IMR-90 (cell line): ENCODE measurements around the gene WNT7A. TPM values are rescaled to one million over a fixed set of nuclear protein-coding genes. Genes with fewer than 3 reads are reported as not detected.

ENCODE experiments used
- ATAC-seq: fragments of 200-7000 bp; cut with Tn5 transposase; 2 replicates; pipeline ENCODE4 v1.9.1; 2020; ENCODE audit warnings: low read depth, mild to moderate bottlenecking, moderate library complexity
- BruUV-seq: library from RNA; stranded (reverse); fragments of 400-500 nt; replicated peaks from 2 replicates; lab custom pipeline; 2021; lab: Mats Ljungman, UMichigan
- CTCF ChIA-PET: fragments of 300-600 bp; formaldehyde crosslinking; extraction: SDS; loops from one replicate; lab custom pipeline; 2021; ENCODE audit warnings: antibody characterized with exemption; lab: Yijun Ruan, JAX
- POLR2A ChIA-PET: fragments of 300-600 bp; sonication (Branson Sonifier 250); formaldehyde crosslinking; loops from one replicate; lab custom pipeline; 2022; ENCODE audit warnings: antibody characterized with exemption; ENCODE audit not compliant: unreplicated experiment; lab: Charles Lee
- DNase-seq: peaks from one replicate; pipeline ENCODE4 v3.0.0; 2013
- H2AFZ ChIP-seq: replicated peaks from 2 replicates; pipeline ENCODE3; 2013; ENCODE audit warnings: low read length, mild to moderate bottlenecking; ENCODE audit not compliant: poor library complexity
- H2AK5ac ChIP-seq: 2 replicates; pipeline ENCODE4 v1.6.1; 2013; ENCODE audit warnings: low read depth, low read length, inconsistent platforms
- H2AK9ac ChIP-seq: replicated peaks from 2 replicates; pipeline ENCODE3; 2013; ENCODE audit warnings: mild to moderate bottlenecking, low read depth, low read length, moderate library complexity; ENCODE audit not compliant: poor library complexity
- H2BK120ac ChIP-seq: 2 replicates; pipeline ENCODE4 v1.6.1; 2013; ENCODE audit warnings: low read depth, low read length, inconsistent platforms
- H2BK15ac ChIP-seq: 3 replicates; pipeline ENCODE4 v1.6.1; 2013; ENCODE audit warnings: low read depth, low read length, inconsistent platforms
- H2BK20ac ChIP-seq: 2 replicates; pipeline ENCODE4 v1.6.1; 2013; ENCODE audit warnings: low read depth, mild to moderate bottlenecking, inconsistent platforms, low read length, moderate library complexity
- H2BK5ac ChIP-seq: 2 replicates; pipeline ENCODE4 v1.6.1; 2013; ENCODE audit warnings: mild to moderate bottlenecking, low read depth, low read length, inconsistent platforms; ENCODE audit not compliant: poor library complexity, severe bottlenecking
- H3K14ac ChIP-seq: replicated peaks from 2 replicates; pipeline ENCODE4 v1.6.1; 2013; ENCODE audit warnings: low read depth, low read length, inconsistent platforms
- H3K18ac ChIP-seq: 2 replicates; pipeline ENCODE4 v1.6.1; 2013; ENCODE audit warnings: low read depth, low read length, control low read depth
- H3K23ac ChIP-seq: 2 replicates; pipeline ENCODE4 v1.6.1; 2013; ENCODE audit warnings: low read depth, low read length, inconsistent platforms
- H3K27ac ChIP-seq: 2 replicates; pipeline ENCODE4 v1.5.1; 2013; ENCODE audit warnings: mild to moderate bottlenecking, control low read depth, low read length; ENCODE audit not compliant: insufficient read depth
- H3K27me3 ChIP-seq: 2 replicates; pipeline ENCODE4 v1.6.1; 2013; ENCODE audit warnings: low read length; ENCODE audit not compliant: control insufficient read depth, insufficient read depth
- H3K36me3 ChIP-seq: 2 replicates; pipeline ENCODE4 v1.6.1; 2013; ENCODE audit warnings: low read length, mixed read lengths; ENCODE audit not compliant: control insufficient read depth, insufficient read depth
- H3K4ac ChIP-seq: 2 replicates; pipeline ENCODE4 v1.6.1; 2013; ENCODE audit warnings: low read depth, low read length, inconsistent platforms
- H3K4me1 ChIP-seq: 2 replicates; pipeline ENCODE4 v1.6.1; 2013; ENCODE audit warnings: low read length, mixed read lengths; ENCODE audit not compliant: control insufficient read depth, insufficient read depth
- H3K4me2 ChIP-seq: 2 replicates; pipeline ENCODE4 v1.6.1; 2013; ENCODE audit warnings: low read depth, mild to moderate bottlenecking, control low read depth, low read length, moderate library complexity
- H3K4me3 ChIP-seq: 2 replicates; pipeline ENCODE4 v1.5.1; 2013; ENCODE audit warnings: low read depth, mild to moderate bottlenecking, control low read depth, low read length, moderate library complexity; ENCODE audit not compliant: insufficient read depth
- H3K56ac ChIP-seq: 2 replicates; pipeline ENCODE4 v1.6.1; 2013; ENCODE audit warnings: low read length, inconsistent platforms; ENCODE audit not compliant: insufficient read depth; ENCODE audit errors: extremely low read depth
- H3K79me1 ChIP-seq, 2 experiments: 2 replicates each; pipeline ENCODE4 v1.6.1; 2013; ENCODE audit warnings: low read length in 2 of 2, inconsistent platforms in 1 of 2, low read depth in 1 of 2
- H3K9ac ChIP-seq: 2 replicates; pipeline ENCODE4 v1.6.1; 2013; ENCODE audit warnings: low read depth, low read length, control low read depth
- H3K9me1 ChIP-seq: 2 replicates; pipeline ENCODE4 v1.6.1; 2013; ENCODE audit warnings: low read length, inconsistent platforms; ENCODE audit not compliant: insufficient read depth
- H3K9me3 ChIP-seq: 2 replicates; pipeline ENCODE4 v1.6.1; 2013; ENCODE audit warnings: low read length; ENCODE audit not compliant: control insufficient read depth, insufficient read depth
- H4K20me1 ChIP-seq: 2 replicates; pipeline ENCODE4 v1.6.1; 2013; ENCODE audit warnings: low read length, inconsistent platforms; ENCODE audit not compliant: insufficient read depth
- H4K5ac ChIP-seq: 2 replicates; pipeline ENCODE4 v1.6.1; 2013; ENCODE audit warnings: mild to moderate bottlenecking, low read depth, low read length, control low read depth
- H4K8ac ChIP-seq, 2 experiments: 2 replicates each; pipeline ENCODE4 v1.6.1; 2013; ENCODE audit warnings: low read depth in 2 of 2, low read length in 2 of 2, control low read depth in 1 of 2, inconsistent platforms in 1 of 2
- H4K91ac ChIP-seq: 2 replicates; pipeline ENCODE4 v1.6.1; 2013; ENCODE audit warnings: low read depth, low read length, inconsistent platforms; ENCODE audit not compliant: insufficient read depth
- CEBPB ChIP-seq: IDR thresholded peaks from 2 replicates; pipeline ENCODE4 v1.6.1; 2012; ENCODE audit warnings: low read depth, low read length, improper control_type of control experiment
- CTCF ChIP-seq: conservative IDR thresholded peaks from 2 replicates; pipeline ENCODE4 v1.5.1; 2012; ENCODE audit warnings: mild to moderate bottlenecking, low read depth, low read length, improper control_type of control experiment
- POLR2A ChIP-seq: IDR thresholded peaks from 2 replicates; pipeline ENCODE4 v1.6.1; 2012; ENCODE audit warnings: mild to moderate bottlenecking, low read depth, low read length
- WGBS, 2 experiments: methylation state at CpG; one replicate each; pipeline versions ENCODE4 v1.1.5 to v1.1.7; 2013; ENCODE audit warnings: missing lambda C conversion rate in 2 of 2; ENCODE audit not compliant: insufficient read length in 1 of 2; ENCODE audit errors: extremely low coverage in 2 of 2; 5-methylcytosine and 5-hydroxymethylcytosine counted together
- dilution Hi-C: fragments of 300-500 bp; cut with HindIII; formaldehyde crosslinking; loops from one replicate; pipeline ENCODE4 v1.14.3; 2018; ENCODE audit warnings: low sequenced_read_pairs; ENCODE audit not compliant: unreplicated experiment
- in situ Hi-C: fragments of 300-500 bp; cut with MboI; formaldehyde crosslinking; loops from 3 replicates; pipeline ENCODE4 v1.14.3; 2019; ENCODE audit warnings: low sequenced_read_pairs, inconsistent platforms, mixed read lengths
- intact Hi-C: fragments of 100-400 bp; cut with micrococcal nuclease; formaldehyde crosslinking; loops from 2 replicates; pipeline ENCODE4 v1.10.0; 2022
- polyA plus RNA-seq, 3 experiments: library from polyadenylated mRNA; depleted of rRNA; stranded (reverse); fragments of >200 nt; gene quantifications; 2 replicates each; pipeline ENCODE4 v1.2.3, GENCODE V29; 2012; ENCODE audit warnings: low replicate concordance in 1 of 3
- total RNA-seq: library from RNA; depleted of rRNA; stranded (reverse); fragments of >200 nt; gene quantifications from 2 replicates; pipeline ENCODE4 v1.2.3, GENCODE V29; 2012

Gene WNT7A
- total and polyA plus RNA-seq, 2 of the 4 experiments (the other 2 are of a cell fraction): not detected

- ATAC-seq: no peak
Measured at GRCh38 chr3:13811614-13812013, 68.3 kb downstream of the WNT7A start.

More at GRCh38 chr3:13811614-13812013, 68.3 kb downstream of the WNT7A start:
- no peak overlapping the region for H2BK120ac ChIP-seq
- DNase-seq: no peak
- peaks cover 42% of the 10 kb centered on the region for H3K9me3 ChIP-seq
- H2AFZ ChIP-seq: no peak overlapping the region
- in situ Hi-C loops (no loop called here), intact Hi-C loops (no loop called here), dilution Hi-C loops (no loop called here)
- no peak overlapping the region for H3K4ac ChIP-seq
- H2BK15ac ChIP-seq: no peak overlapping the region
- H3K9ac ChIP-seq: no peak overlapping the region
- no peak overlapping the region for H3K23ac ChIP-seq
- no peak overlapping the region for H2AK5ac ChIP-seq
- no peaks in the 10 kb centered on the region for H3K9me1 ChIP-seq
- no peak overlapping the region for H3K56ac ChIP-seq
- H3K18ac ChIP-seq: no peak overlapping the region
- H3K4me3 ChIP-seq: no peak overlapping the region
- ChIA-PET POLR2A (no interaction called here), CTCF (no interaction called here)
- no peak overlapping the region for H4K91ac ChIP-seq
- H3K79me1 ChIP-seq: no peaks in the 10 kb centered on the region
- no peaks in the 10 kb centered on the region for H4K20me1 ChIP-seq
- TF ChIP-seq POLR2A (no peak), CTCF (no peak), CEBPB (no peak)
- 18% methylated on average over 3 of the region's 8 CpGs; no CpG with 5 or more reads in 1 of the 2 experiments for WGBS, 2 experiments
- no peak overlapping the region for H2BK5ac ChIP-seq
- H3K27me3 ChIP-seq: no peaks in the 10 kb centered on the region
- no peak overlapping the region for H3K27ac ChIP-seq
- no peaks in the 10 kb centered on the region for H3K36me3 ChIP-seq
- H4K8ac ChIP-seq: no peak overlapping the region
- H3K14ac ChIP-seq: no peak overlapping the region
- H2BK20ac ChIP-seq: no peak overlapping the region
- H3K4me1 ChIP-seq: no peaks in the 10 kb centered on the region
- H3K4me2 ChIP-seq: no peak overlapping the region
- no TSS peak for BruUV-seq
- H4K5ac ChIP-seq: no peak overlapping the region
- no peak overlapping the region for H2AK9ac ChIP-seq
